CD4-positive, CD25-positive, alpha-beta regulatory T cell (primary cell): ENCODE results near the gene SRP68. TPM values are rescaled to one million over a fixed set of nuclear protein-coding genes. Genes with fewer than 3 reads are reported as not detected.

ENCODE experiments used
- ATAC-seq, 2 donors: fragments of 150-1000 bp; cut with Tn5 transposase; one replicate each; pipeline ENCODE4 v1.10.0; 2021; ENCODE audit warnings: low read depth in 2 of 2, moderate number of reproducible peaks in 2 of 2, moderate library complexity in 1 of 2
- DNase-seq, 3 donors: peaks; one replicate each; pipeline versions ENCODE4 v3.0.0 to v3.0.0-alpha.2; 2012 to 2022; ENCODE audit warnings: mixed read lengths in 1 of 3
- H3K27ac ChIP-seq: one replicate; pipeline ENCODE4 v1.7.0; 2013; ENCODE audit warnings: mild to moderate bottlenecking, low read length; ENCODE audit not compliant: insufficient read depth, poor library complexity, severe bottlenecking
- H3K27me3 ChIP-seq: one replicate; pipeline ENCODE4 v1.7.0; 2013; ENCODE audit warnings: low read length; ENCODE audit not compliant: control insufficient read depth, insufficient read depth
- H3K36me3 ChIP-seq: one replicate; pipeline ENCODE4 v1.7.0; 2013; ENCODE audit warnings: mild to moderate bottlenecking, low read length, moderate library complexity; ENCODE audit not compliant: control insufficient read depth, insufficient read depth
- H3K4me1 ChIP-seq: 2 replicates; pipeline ENCODE4 v1.7.0; 2013; ENCODE audit warnings: mild to moderate bottlenecking, low read length; ENCODE audit not compliant: insufficient read depth, control insufficient read depth, poor library complexity, severe bottlenecking
- H3K4me3 ChIP-seq: one replicate; pipeline ENCODE4 v1.7.0; 2013; ENCODE audit warnings: low read depth, mild to moderate bottlenecking, low read length, moderate library complexity
- H3K9me3 ChIP-seq, 2 experiments: 1 replicate in 1 of 2; 2 replicates in 1 of 2; pipeline ENCODE4 v1.7.0; 2013; ENCODE audit warnings: low read length in 2 of 2, mild to moderate bottlenecking in 1 of 2, moderate library complexity in 1 of 2; ENCODE audit not compliant: control insufficient read depth in 2 of 2
- H3K27ac Mint-ChIP-seq, 3 donors: one replicate each; pipeline ENCODE4 v1.8.0; 2020 to 2022; ENCODE audit warnings: mild to moderate bottlenecking in 3 of 3, mixed read lengths in 3 of 3, moderate library complexity in 2 of 3
- H3K27me3 Mint-ChIP-seq: one replicate; pipeline ENCODE4 v1.8.0; 2022; ENCODE audit warnings: mild to moderate bottlenecking, mixed read lengths
- H3K36me3 Mint-ChIP-seq: one replicate; pipeline ENCODE4 v1.8.0; 2020; ENCODE audit warnings: mixed read lengths
- H3K4me1 Mint-ChIP-seq, 4 donors: one replicate each; pipeline ENCODE4 v1.8.0; 2020 to 2022; ENCODE audit warnings: mixed read lengths in 4 of 4, mild to moderate bottlenecking in 1 of 4
- H3K4me3 Mint-ChIP-seq, 4 donors: one replicate each; pipeline ENCODE4 v1.8.0; 2020 to 2022; ENCODE audit warnings: mild to moderate bottlenecking in 4 of 4, mixed read lengths in 4 of 4, moderate library complexity in 3 of 4
- H3K9me3 Mint-ChIP-seq, 7 donors: one replicate each; pipeline ENCODE4 v1.8.0; 2020 to 2022; ENCODE audit warnings: mixed read lengths in 7 of 7, mild to moderate bottlenecking in 3 of 7, moderate library complexity in 2 of 7
- polyA plus RNA-seq, 4 donors: library from polyadenylated mRNA; unstranded; fragments of 300-500 nt; fragmentation: Illumina TruSeq; gene quantifications; one replicate each; pipeline ENCODE4 v1.2.3, GENCODE V29; 2021
- total RNA-seq: library from RNA; stranded (reverse); gene quantifications from one replicate; pipeline ENCODE4 v1.2.3, GENCODE V29; 2022

Gene SRP68
- total and polyA plus RNA-seq, 5 donors from 2014 or later, result 68.8 to 81.0 (median 71.9) TPM

- H3K27ac Mint-ChIP-seq, result no peak overlapping the region
- DNase-seq, result no peak
- H3K4me3 Mint-ChIP-seq, result no peak overlapping the region
- Histone ChIP-seq H3K4me1 (no peaks in the 10 kb centered on the region), H3K27ac (no peak overlapping the region), H3K27me3 (no peaks in the 10 kb centered on the region), H3K9me3 (no peaks in the 10 kb centered on the region), H3K4me3 (no peak overlapping the region), H3K36me3 (peaks cover 83% of the 10 kb centered on the region)
- ATAC-seq, result no peak
- peaks cover 15% of the 10 kb centered on the region for H3K36me3 Mint-ChIP-seq
- peaks cover 0 to 14% (median 0%) of the 10 kb centered on the region in 4 donors for H3K4me1 Mint-ChIP-seq
- no peaks in the 10 kb centered on the region for H3K27me3 Mint-ChIP-seq
- no peaks in the 10 kb centered on the region for H3K9me3 Mint-ChIP-seq
These were observed 21.7 kb upstream of the SRP68 start for GRCh38 chr17:76094046-76094445.

- H3K36me3 ChIP-seq, result peaks cover 90% of the 10 kb centered on the region
- H3K27ac ChIP-seq, result no peak overlapping the region
- peak in 1 of 2 donors; percentile 11 for ATAC-seq
- Mint-ChIP-seq H3K4me3 (no peak overlapping the region), H3K27me3 (no peaks in the 10 kb centered on the region), H3K9me3 (no peaks in the 10 kb centered on the region), H3K27ac (no peak overlapping the region), H3K36me3 (peaks cover 20% of the 10 kb centered on the region), H3K4me1 (peaks cover 0 to 14% (median 0%) of the 10 kb centered on the region in 4 donors)
- H3K4me3 ChIP-seq, result no peak overlapping the region
- DNase-seq, result no peak
- no peaks in the 10 kb centered on the region for H3K4me1 ChIP-seq
- H3K27me3 ChIP-seq, result no peaks in the 10 kb centered on the region
- no peaks in the 10 kb centered on the region for H3K9me3 ChIP-seq
These were observed 20.5 kb upstream of the SRP68 start for GRCh38 chr17:76092526-76093413.

GRCh38 chr17:76091526-76092286, 19.4 kb upstream of the SRP68 start:
- H3K4me1 ChIP-seq, result no peaks in the 10 kb centered on the region
- Mint-ChIP-seq H3K9me3 (peaks cover 0 to under 1% (median 0%) of the 10 kb centered on the region in 7 donors), H3K36me3 (peaks cover 22% of the 10 kb centered on the region), H3K27ac (peak overlapping the region in 2 of 3 donors; percentile 88 to 92), H3K27me3 (no peaks in the 10 kb centered on the region), H3K4me1 (peaks cover 0 to 14% (median 0%) of the 10 kb centered on the region in 4 donors), H3K4me3 (peak overlapping the region in 2 of 4 donors; percentile 38 to 55)
- H3K27me3 ChIP-seq, result no peaks in the 10 kb centered on the region
- DNase-seq (peak in 1 of 3 donors; percentile 26), ATAC-seq (peak in 1 of 2 donors; percentile 47)
- H3K9me3 ChIP-seq, result no peaks in the 10 kb centered on the region
- H3K27ac ChIP-seq, result no peak overlapping the region
- peaks cover 90% of the 10 kb centered on the region for H3K36me3 ChIP-seq
- no peak overlapping the region for H3K4me3 ChIP-seq

GRCh38 chr17:76090517-76091129, 18.3 kb upstream of the SRP68 start:
- Histone ChIP-seq H3K27ac (no peak overlapping the region), H3K9me3 (no peaks in the 10 kb centered on the region), H3K27me3 (no peaks in the 10 kb centered on the region), H3K36me3 (peaks cover 94% of the 10 kb centered on the region), H3K4me3 (no peak overlapping the region), H3K4me1 (no peaks in the 10 kb centered on the region)
- H3K27ac Mint-ChIP-seq, result peak overlapping the region in 1 of 3 donors; percentile 89
- peaks cover 25% of the 10 kb centered on the region for H3K36me3 Mint-ChIP-seq
- H3K4me3 Mint-ChIP-seq, result no peak overlapping the region
- ATAC-seq, result no peak
- peaks cover 0 to 1% (median 0%) of the 10 kb centered on the region in 7 donors for H3K9me3 Mint-ChIP-seq
- no peak for DNase-seq
- H3K27me3 Mint-ChIP-seq, result no peaks in the 10 kb centered on the region
- peaks cover 0 to 11% (median 0%) of the 10 kb centered on the region in 4 donors for H3K4me1 Mint-ChIP-seq

GRCh38 chr17:76089680-76090516, 17.6 kb upstream of the SRP68 start:
- H3K27ac Mint-ChIP-seq, result no peak overlapping the region
- H3K9me3 Mint-ChIP-seq, result peaks cover 0 to 1% (median 0%) of the 10 kb centered on the region in 7 donors
- no peaks in the 10 kb centered on the region for H3K27me3 Mint-ChIP-seq
- peaks cover 93% of the 10 kb centered on the region for H3K36me3 ChIP-seq
- DNase-seq (no peak), ATAC-seq (no peak)
- H3K27ac ChIP-seq, result no peak overlapping the region
- H3K36me3 Mint-ChIP-seq, result peaks cover 26% of the 10 kb centered on the region
- no peak overlapping the region for H3K4me3 ChIP-seq
- no peak overlapping the region for H3K4me3 Mint-ChIP-seq
- H3K4me1 Mint-ChIP-seq, result peaks cover 0 to 10% (median 0%) of the 10 kb centered on the region in 4 donors
- no peaks in the 10 kb centered on the region for H3K9me3 ChIP-seq
- no peaks in the 10 kb centered on the region for H3K27me3 ChIP-seq
- H3K4me1 ChIP-seq, result no peaks in the 10 kb centered on the region

GRCh38 chr17:76088868-76089576, 16.7 kb upstream of the SRP68 start:
- ATAC-seq (no peak), DNase-seq (no peak)
- H3K36me3 Mint-ChIP-seq, result peaks cover 28% of the 10 kb centered on the region
- Histone ChIP-seq H3K36me3 (peaks cover 94% of the 10 kb centered on the region), H3K9me3 (no peaks in the 10 kb centered on the region), H3K27me3 (no peaks in the 10 kb centered on the region), H3K4me3 (no peak overlapping the region), H3K4me1 (no peaks in the 10 kb centered on the region), H3K27ac (no peak overlapping the region)
- H3K4me1 Mint-ChIP-seq, result peaks cover 0 to 10% (median 0%) of the 10 kb centered on the region in 4 donors
- H3K4me3 Mint-ChIP-seq, result no peak overlapping the region
- H3K27ac Mint-ChIP-seq, result peak overlapping the region in 1 of 3 donors; percentile 31
- H3K9me3 Mint-ChIP-seq, result peaks cover 0 to 1% (median 0%) of the 10 kb centered on the region in 7 donors
- H3K27me3 Mint-ChIP-seq, result peaks cover 4% of the 10 kb centered on the region
